HUES64 (cell line): ENCODE data around the gene MROH7. TPM values are rescaled to one million over a fixed set of nuclear protein-coding genes. Genes with fewer than 3 reads are reported as not detected.

ENCODE experiments used
- H3K27ac ChIP-seq: 2 replicates; pipeline ENCODE4 v1.7.0; 2013; ENCODE audit warnings: low read depth, low read length, inconsistent platforms
- H3K27me3 ChIP-seq: 2 replicates; pipeline ENCODE4 v1.6.1; 2013; ENCODE audit warnings: mild to moderate bottlenecking, low read length; ENCODE audit not compliant: insufficient read depth
- H3K36me3 ChIP-seq: 2 replicates; pipeline ENCODE4 v1.6.1; 2013; ENCODE audit warnings: mild to moderate bottlenecking, low read length; ENCODE audit not compliant: insufficient read depth
- H3K4me1 ChIP-seq: 2 replicates; pipeline ENCODE4 v1.6.1; 2013; ENCODE audit warnings: mild to moderate bottlenecking, low read length, moderate library complexity; ENCODE audit not compliant: insufficient read depth
- H3K4me3 ChIP-seq: 2 replicates; pipeline ENCODE4 v1.5.1; 2013; ENCODE audit warnings: mild to moderate bottlenecking, low read length, moderate library complexity
- H3K9ac ChIP-seq: 2 replicates; pipeline ENCODE4 v1.6.1; 2013; ENCODE audit warnings: mild to moderate bottlenecking, low read depth, low read length
- H3K9me3 ChIP-seq: 2 replicates; pipeline ENCODE4 v1.6.1; 2013; ENCODE audit warnings: low read depth, low read length; ENCODE audit not compliant: insufficient read depth
- WGBS: fragments of 150-250, 120-280 bp; methylation state at CpG from one replicate; pipeline ENCODE4 v1.1.7; 2013; ENCODE audit warnings: missing lambda C conversion rate; 5-methylcytosine and 5-hydroxymethylcytosine counted together
- polyA plus RNA-seq, 2 experiments: library from polyadenylated mRNA; stranded (reverse); fragments of 50-300 nt; gene quantifications; one replicate each; pipeline ENCODE4 v1.2.3, GENCODE V29; 2013

Gene MROH7
- 0.05 TPM for polyA plus RNA-seq (2013, experiment 1 of 2)
- not detected for polyA plus RNA-seq (2013, experiment 2 of 2)

DNA sequence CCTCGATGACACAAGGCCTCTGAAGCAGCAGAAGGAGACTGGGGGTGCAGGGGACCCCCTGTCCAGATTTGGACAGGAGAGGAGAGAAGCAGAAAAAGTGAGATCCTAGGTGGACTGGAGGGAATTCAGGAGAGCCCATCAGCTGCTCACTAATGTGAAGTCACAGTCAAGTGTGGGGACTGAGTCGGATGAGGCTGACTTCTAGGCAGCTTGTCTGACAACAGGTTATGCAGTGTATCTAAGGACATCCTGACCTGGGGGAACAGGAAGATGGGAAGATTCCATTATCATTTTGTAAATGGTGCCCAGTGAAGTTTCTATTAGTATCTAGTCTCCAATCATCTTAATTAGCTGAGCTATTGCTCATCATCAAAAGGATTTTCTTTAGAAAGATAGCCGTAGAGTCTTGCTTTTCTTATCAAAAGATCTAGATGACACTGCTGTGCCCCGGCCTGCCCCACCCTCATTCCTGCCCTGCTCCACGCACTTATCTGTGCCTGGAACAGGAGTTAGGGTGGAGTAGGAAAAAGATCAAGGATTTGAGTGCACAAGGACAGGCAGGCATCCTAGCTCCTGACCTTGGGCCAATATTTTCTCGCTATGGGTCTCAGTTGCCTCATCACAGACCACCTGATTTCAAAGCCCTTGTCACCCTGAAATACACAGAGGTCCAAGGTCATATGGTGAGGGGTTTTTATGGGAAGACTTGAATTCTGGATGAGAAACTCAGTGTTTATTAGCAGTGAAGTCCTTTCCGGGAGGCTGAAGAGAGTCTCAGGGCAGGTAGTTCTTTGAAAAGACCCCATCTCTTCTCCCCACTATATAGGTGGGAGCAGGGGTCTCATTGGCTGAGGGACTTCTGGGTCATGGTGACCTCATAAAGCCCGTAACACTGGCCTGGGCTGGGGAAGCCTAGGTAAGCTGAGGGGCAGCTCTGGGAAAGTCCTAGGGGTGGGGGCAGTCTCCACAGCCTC lies at the start of gene MROH7:
MROH7 (plus strand) TSS at position 924 of the 974 bp plus-strand sequence. CDS start 11,141 bp downstream, outside the sequence.
- no peaks in the 10 kb centered on the region for H3K36me3 ChIP-seq
- 88% methylated on average over 8 of the region's 8 CpGs for WGBS
- H3K9ac ChIP-seq, result no peak within 1 kb of the TSS
- H3K4me1 ChIP-seq, result no peaks in the 10 kb centered on the region
- H3K27ac ChIP-seq, result no peak within 1 kb of the TSS
- H3K4me3 ChIP-seq, result no peak within 1 kb of the TSS
- peaks cover 15% of the 10 kb centered on the region for H3K9me3 ChIP-seq
- H3K27me3 ChIP-seq, result no peaks in the 10 kb centered on the region

DNA sequence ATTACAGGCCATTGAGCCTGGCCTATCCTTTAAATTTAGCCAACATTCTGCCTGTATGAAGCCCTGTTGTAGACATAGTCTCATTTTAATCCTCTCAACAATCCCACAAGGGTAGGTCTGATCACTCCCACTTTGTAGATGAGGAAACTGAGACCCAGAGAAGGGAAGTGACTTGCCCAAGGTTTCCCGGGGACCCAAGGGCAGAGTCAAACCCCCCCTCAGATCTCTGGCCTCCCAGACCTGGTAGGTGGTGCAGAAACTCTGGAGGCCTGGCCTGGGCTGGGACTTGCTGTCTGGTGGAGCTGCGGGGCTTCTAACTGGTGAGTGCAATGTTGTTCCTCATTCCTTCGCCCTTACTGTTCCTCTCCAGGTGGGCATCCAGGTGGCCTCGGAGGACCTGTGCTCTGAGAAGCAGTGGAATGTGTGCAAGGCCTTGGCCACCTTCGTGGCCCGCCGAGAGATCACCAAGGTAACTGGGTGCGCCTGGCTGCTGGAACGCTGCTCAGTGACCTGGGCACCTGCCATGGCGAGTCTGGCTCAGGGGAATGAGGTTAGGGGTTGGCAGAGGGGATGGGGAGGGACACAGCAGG lies 47.9 kb upstream of the MROH7 start:
- WGBS, result 87% methylated on average over 10 of the region's 10 CpGs
- Histone ChIP-seq H3K9ac (no peak overlapping the region), H3K4me3 (no peak overlapping the region), H3K9me3 (no peaks in the 10 kb centered on the region), H3K4me1 (peaks cover 3% of the 10 kb centered on the region; the same call in 1 of the 2 replicates), H3K36me3 (no peaks in the 10 kb centered on the region), H3K27me3 (no peaks in the 10 kb centered on the region), H3K27ac (no peak overlapping the region)

- Histone ChIP-seq H3K4me1 (peaks cover 3% of the 10 kb centered on the region; the same call in 1 of the 2 replicates), H3K27ac (no peak overlapping the region), H3K4me3 (no peak overlapping the region), H3K27me3 (no peaks in the 10 kb centered on the region), H3K9me3 (no peaks in the 10 kb centered on the region), H3K9ac (no peak overlapping the region), H3K36me3 (no peaks in the 10 kb centered on the region)
- 93% methylated on average over 16 of the region's 16 CpGs for WGBS
These were observed 47.1 kb upstream of the MROH7 start for GRCh38 chr1:54594463-54594862.

DNA sequence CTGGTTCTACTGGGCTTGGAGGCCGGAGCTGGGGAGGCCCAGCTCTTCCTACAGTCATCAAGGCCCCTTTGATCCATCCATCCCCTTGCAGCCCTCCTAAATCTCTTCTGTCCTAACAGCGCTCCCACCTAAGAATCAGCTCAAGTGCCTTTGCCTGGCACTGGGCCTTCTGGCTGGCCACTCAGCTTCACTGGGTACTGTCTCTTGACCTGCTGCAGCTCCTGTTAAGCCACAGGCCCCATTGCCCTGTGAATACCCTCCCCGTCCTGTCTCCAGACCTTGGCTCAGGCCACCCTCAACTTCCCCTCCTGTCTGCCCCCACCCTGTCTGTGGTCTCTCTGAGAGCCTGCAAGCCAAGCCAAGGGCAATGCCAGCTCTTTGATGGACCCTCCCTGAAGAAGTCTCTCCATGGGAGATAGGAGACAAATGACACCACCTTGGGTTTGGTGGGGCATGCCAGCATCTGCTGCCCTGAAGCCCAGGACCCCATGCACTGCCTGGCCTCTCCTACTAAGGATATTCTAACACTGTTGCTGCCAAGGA lies 45.6 kb upstream of the MROH7 start:
- Histone ChIP-seq H3K9ac (no peak overlapping the region), H3K9me3 (no peaks in the 10 kb centered on the region), H3K27ac (no peak overlapping the region), H3K4me1 (no peaks in the 10 kb centered on the region), H3K27me3 (no peaks in the 10 kb centered on the region), H3K4me3 (no peak overlapping the region), H3K36me3 (no peaks in the 10 kb centered on the region)
- WGBS, result 94% methylated on average over 3 of the region's 3 CpGs

DNA sequence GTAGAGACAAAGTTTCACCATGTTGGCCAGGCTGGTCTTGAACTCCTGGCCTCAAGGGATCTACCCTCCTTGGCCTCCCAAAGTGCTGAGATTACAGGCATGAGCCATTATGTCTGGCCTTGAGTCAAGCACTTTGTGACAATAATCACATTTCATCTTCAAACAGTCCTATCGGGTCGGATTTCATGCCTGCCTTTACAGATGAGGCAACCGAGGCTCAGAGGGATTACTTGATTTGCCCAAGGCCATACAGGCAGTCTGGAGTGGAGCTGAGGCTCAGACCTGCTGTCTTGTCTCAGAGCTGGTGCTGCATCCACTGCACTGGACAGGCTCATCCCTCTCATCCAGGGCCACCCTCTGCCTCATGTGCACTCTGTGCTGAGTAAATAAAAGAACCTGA lies 44.8 kb upstream of the MROH7 start:
- H3K27ac ChIP-seq, result no peak overlapping the region
- no peaks in the 10 kb centered on the region for H3K27me3 ChIP-seq
- H3K9ac ChIP-seq, result no peak overlapping the region
- H3K4me1 ChIP-seq, result no peaks in the 10 kb centered on the region
- 91% methylated on average over 3 of the region's 3 CpGs for WGBS
- no peaks in the 10 kb centered on the region for H3K9me3 ChIP-seq
- no peak overlapping the region for H3K4me3 ChIP-seq
- no peaks in the 10 kb centered on the region for H3K36me3 ChIP-seq

DNA sequence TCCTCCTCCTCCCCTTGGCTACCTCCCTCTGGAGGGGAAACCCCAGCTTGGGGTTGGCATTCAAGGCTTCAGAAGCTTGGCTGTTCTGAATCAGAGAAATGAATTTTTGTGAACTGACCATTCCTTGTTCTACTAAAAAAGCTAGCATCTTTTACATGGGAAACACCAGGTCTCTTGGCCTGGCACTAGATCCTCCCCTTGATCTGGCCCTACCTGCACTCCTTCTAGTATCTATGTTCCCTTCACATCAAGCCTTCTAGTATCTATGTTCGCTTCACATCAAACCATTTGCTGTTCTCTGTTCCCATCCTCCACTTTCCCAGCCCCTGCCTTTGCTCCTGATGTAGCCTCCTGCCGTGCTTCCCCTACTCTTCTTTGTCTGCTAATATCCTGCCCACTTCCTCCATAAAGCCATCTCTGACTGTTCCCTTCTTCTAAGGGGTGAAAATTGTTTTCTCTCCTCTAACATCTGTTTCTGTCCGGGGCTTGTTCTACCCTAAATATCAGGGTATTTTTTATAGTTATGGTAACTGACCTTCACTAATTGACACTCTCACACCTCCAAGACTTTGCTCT lies 44.0 kb upstream of the MROH7 start:
- Histone ChIP-seq H3K9me3 (no peaks in the 10 kb centered on the region), H3K9ac (no peak overlapping the region), H3K27me3 (no peaks in the 10 kb centered on the region), H3K36me3 (no peaks in the 10 kb centered on the region), H3K27ac (no peak overlapping the region), H3K4me3 (no peak overlapping the region), H3K4me1 (no peaks in the 10 kb centered on the region)
- 66% methylated on average over 2 of the region's 3 CpGs for WGBS

DNA sequence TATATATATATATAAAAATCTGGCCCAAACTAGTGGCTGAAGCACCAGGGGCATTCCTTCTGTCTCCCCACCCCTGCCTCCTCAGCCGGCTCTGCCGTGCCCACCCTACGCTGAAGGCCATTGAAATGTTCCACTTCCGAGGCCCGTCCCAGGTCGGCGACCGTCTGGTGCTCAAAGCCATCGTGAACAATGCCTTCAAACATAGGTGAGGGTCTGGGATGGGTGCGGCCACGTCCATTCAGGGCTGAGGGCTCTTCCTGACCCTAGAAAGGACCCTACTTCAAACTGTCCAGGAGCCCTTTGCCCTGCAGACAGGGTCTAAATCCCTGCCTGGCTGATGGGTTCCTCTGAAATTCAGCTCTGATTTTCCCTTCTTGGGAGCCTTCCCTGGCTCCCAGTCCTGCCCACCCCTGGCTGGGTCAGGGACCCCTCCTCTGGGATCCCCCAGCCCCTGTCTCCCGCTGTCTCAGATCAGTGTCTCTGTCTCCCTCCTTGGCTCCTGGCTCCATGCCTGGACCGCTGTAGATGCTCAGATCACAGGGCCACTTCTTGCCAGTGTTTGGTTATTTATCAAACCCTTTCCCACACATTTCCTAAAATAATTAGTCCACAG lies 42.3 kb upstream of the MROH7 start:
- Histone ChIP-seq H3K36me3 (no peaks in the 10 kb centered on the region), H3K27ac (no peak overlapping the region), H3K9me3 (no peaks in the 10 kb centered on the region), H3K4me3 (no peak overlapping the region), H3K27me3 (no peaks in the 10 kb centered on the region), H3K4me1 (no peaks in the 10 kb centered on the region), H3K9ac (no peak overlapping the region)
- 96% methylated on average over 13 of the region's 13 CpGs for WGBS

- Histone ChIP-seq H3K27me3 (no peaks in the 10 kb centered on the region), H3K9me3 (no peaks in the 10 kb centered on the region), H3K4me1 (no peaks in the 10 kb centered on the region), H3K9ac (no peak overlapping the region), H3K27ac (no peak overlapping the region), H3K4me3 (no peak overlapping the region), H3K36me3 (no peaks in the 10 kb centered on the region)
- 90% methylated on average over 21 of the region's 21 CpGs for WGBS
These were observed 40.5 kb upstream of the MROH7 start for GRCh38 chr1:54600947-54601721.

DNA sequence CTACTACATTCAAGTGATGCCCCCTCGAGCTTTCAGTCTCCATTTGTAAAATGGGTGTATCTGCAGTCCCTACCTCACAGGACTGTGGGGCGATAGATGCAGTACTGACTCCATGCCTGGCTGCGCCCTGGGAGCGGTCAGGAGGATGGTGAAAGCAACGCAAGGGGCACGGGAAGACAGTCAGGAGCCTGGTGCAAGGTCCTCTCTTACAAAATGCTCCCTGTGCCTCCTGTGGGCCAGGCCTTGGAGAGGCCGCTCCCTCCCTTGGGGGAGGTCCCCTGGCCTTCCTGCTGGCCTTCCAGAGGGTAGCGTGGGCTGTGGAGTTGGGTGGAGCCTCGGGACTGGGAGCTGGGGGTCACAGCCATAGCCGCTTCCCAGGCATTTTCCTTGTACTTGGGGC lies 39.9 kb upstream of the MROH7 start:
- H3K4me1 ChIP-seq, result no peaks in the 10 kb centered on the region
- WGBS, result 91% methylated on average over 10 of the region's 10 CpGs
- H3K9me3 ChIP-seq, result no peaks in the 10 kb centered on the region
- H3K9ac ChIP-seq, result no peak overlapping the region
- no peak overlapping the region for H3K27ac ChIP-seq
- H3K27me3 ChIP-seq, result no peaks in the 10 kb centered on the region
- H3K36me3 ChIP-seq, result no peaks in the 10 kb centered on the region
- no peak overlapping the region for H3K4me3 ChIP-seq

- WGBS, result 89% methylated on average over 18 of the region's 18 CpGs
- Histone ChIP-seq H3K36me3 (no peaks in the 10 kb centered on the region), H3K4me1 (no peaks in the 10 kb centered on the region), H3K27me3 (no peaks in the 10 kb centered on the region), H3K27ac (no peak overlapping the region), H3K9ac (no peak overlapping the region), H3K4me3 (no peak overlapping the region), H3K9me3 (no peaks in the 10 kb centered on the region)
These were observed 39.0 kb upstream of the MROH7 start for GRCh38 chr1:54602554-54602953.
